ENCODE data around the gene PACRG. TPM values are rescaled to one million over a fixed set of nuclear protein-coding genes. Genes with fewer than 3 reads are reported as not detected.

Gene PACRG
- total RNA-seq, 1 experiment from 2014 or later, result 0.26 TPM

GRCh38 chr6:163030980-163031379 lies 303.2 kb downstream of the PACRG start:
- no peaks in the 10 kb centered on the region for H3K27me3 ChIP-seq (ENCODE audit: insufficient read depth, low read length)
- no peaks in the 10 kb centered on the region for H3K79me2 ChIP-seq (ENCODE audit: insufficient read depth, low read length)
- no peak overlapping the region for H3K56ac ChIP-seq (ENCODE audit: insufficient read length, low read depth, low read length)
- H4K20me1 ChIP-seq (ENCODE audit: control insufficient read depth, insufficient read depth, insufficient read length), result no peaks in the 10 kb centered on the region
- H2AK5ac ChIP-seq (ENCODE audit: insufficient read length, low read length), result no peak overlapping the region
- DNase-seq, result no peak
- H4K91ac ChIP-seq (ENCODE audit: insufficient read length, low read depth, low read length), result no peak overlapping the region
- Mint-ChIP-seq H3K27ac (no peak overlapping the region), H3K4me3 (no peak overlapping the region), H3K36me3 (ENCODE audit: insufficient read depth in 1 of 3, low read depth in 3 of 3) (peaks cover 2 to 5% (median 4%) of the 10 kb centered on the region in 3 experiments; a peak in 4 of 7 replicates), H3K27me3 (ENCODE audit: low read depth) (no peaks in the 10 kb centered on the region), H3K4me1 (peaks cover 2 to 7% of the 10 kb centered on the region in 2 experiments; a peak in 2 of 4 replicates), H3K9me3 (peaks cover 3 to 22% of the 10 kb centered on the region in 2 experiments; a peak in 4 of 5 replicates)
- H2BK20ac ChIP-seq (ENCODE audit: low read depth, low read length, poor library complexity, severe bottlenecking), result no peak overlapping the region
- H4K5ac ChIP-seq (ENCODE audit: insufficient read length, low read depth, low read length), result no peak overlapping the region
- no peak for TF ChIP-seq CTCF (conservative IDR thresholded peaks at IDR 0.05)
- H3K18ac ChIP-seq (ENCODE audit: insufficient read length, low read depth, low read length), result no peak overlapping the region
- no peak overlapping the region for H2AFZ ChIP-seq (ENCODE audit: low read length)
- H2BK12ac ChIP-seq (ENCODE audit: insufficient read length, low read depth, low read length), result no peak overlapping the region
- H4K8ac ChIP-seq (replicated peaks; ENCODE audit: insufficient read length, low read depth, low read length), result no peak overlapping the region
- no peak overlapping the region for H3K9ac ChIP-seq (ENCODE audit: extremely low read depth, insufficient read length, low read length)
- H3K4ac ChIP-seq (ENCODE audit: low read depth, low read length), result no peak overlapping the region
- H3K9me3 ChIP-seq (ENCODE audit: control insufficient read depth, low read depth, low read length), result no peaks in the 10 kb centered on the region
- H3K79me1 ChIP-seq (ENCODE audit: insufficient read depth, low read depth, low read length, poor library complexity, severe bottlenecking), result no peaks in the 10 kb centered on the region
- no peak overlapping the region for H2BK120ac ChIP-seq (ENCODE audit: low read depth, low read length, poor library complexity, severe bottlenecking)
- H2BK5ac ChIP-seq (ENCODE audit: insufficient read length, low read length), result no peak overlapping the region
- H3K14ac ChIP-seq (ENCODE audit: insufficient read depth, low read length), result no peak overlapping the region
- no peaks in the 10 kb centered on the region for H3K4me1 ChIP-seq (ENCODE audit: insufficient read depth, low read length)
- no peak overlapping the region for H3K4me2 ChIP-seq (ENCODE audit: insufficient read depth, insufficient read length, low read length)
- H2BK15ac ChIP-seq (ENCODE audit: low read depth, low read length), result no peak overlapping the region
- WGBS (ENCODE audit: extremely low coverage, insufficient read length, low lambda C conversion rate), result no CpG with 5 or more reads among the region's 1 CpG
- H3K27ac ChIP-seq (ENCODE audit: insufficient read length, low read depth, low read length), result no peak overlapping the region
- no peak overlapping the region for H3T11ph ChIP-seq (ENCODE audit: low read length)
- no peaks in the 10 kb centered on the region for H3K23me2 ChIP-seq (ENCODE audit: insufficient read length, low read depth, low read length, poor library complexity, severe bottlenecking)
- no peak overlapping the region for H3K23ac ChIP-seq (ENCODE audit: insufficient read length, low read depth, low read length)
